Glutamatergic neuron (in vitro differentiated cells): ENCODE measurements around the gene TLDC2. TPM values are rescaled to one million over a fixed set of nuclear protein-coding genes. Genes with fewer than 3 reads are reported as not detected.
A peak's percentile ranks its signal among the peaks of the same experiment; 100 is the strongest.

Experiments used
- DNase-seq: peaks from one replicate; pipeline ENCODE4 v3.0.0; 2022
- H3K27ac Mint-ChIP-seq: one replicate; pipeline ENCODE4 v1.8.0; 2020; ENCODE audit warnings: mild to moderate bottlenecking, mixed read lengths, inconsistent platforms; ENCODE audit not compliant: unreplicated experiment
- H3K27me3 Mint-ChIP-seq: one replicate; pipeline ENCODE4 v1.8.0; 2020; ENCODE audit warnings: mild to moderate bottlenecking, moderate library complexity, mixed read lengths, inconsistent platforms; ENCODE audit not compliant: unreplicated experiment
- H3K36me3 Mint-ChIP-seq: one replicate; pipeline ENCODE4 v1.8.0; 2020; ENCODE audit warnings: mild to moderate bottlenecking, mixed read lengths, inconsistent platforms; ENCODE audit not compliant: unreplicated experiment
- H3K4me1 Mint-ChIP-seq: one replicate; pipeline ENCODE4 v1.8.0; 2020; ENCODE audit warnings: mild to moderate bottlenecking, low read depth, mixed read lengths, inconsistent platforms; ENCODE audit not compliant: unreplicated experiment
- H3K4me3 Mint-ChIP-seq: one replicate; pipeline ENCODE4 v1.8.0; 2020; ENCODE audit warnings: mild to moderate bottlenecking, mixed read lengths, inconsistent platforms; ENCODE audit not compliant: unreplicated experiment
- H3K9me3 Mint-ChIP-seq: one replicate; pipeline ENCODE4 v1.8.0; 2020; ENCODE audit warnings: mild to moderate bottlenecking, moderate library complexity, mixed read lengths, inconsistent platforms; ENCODE audit not compliant: unreplicated experiment
- CTCF ChIP-seq: fragments of 200-600 bp; sonication (generic); IDR thresholded peaks from one replicate; pipeline ENCODE4 v1.5.0; 2021; ENCODE audit not compliant: partially characterized antibody, unreplicated experiment
- total RNA-seq: library from RNA; stranded (reverse); fragmentation: NEBNext Ultra II Directional; extraction: Animal tissue kit (Norgen Biotek cat#: 25700); gene quantifications from one replicate; pipeline ENCODE4 v1.2.1, GENCODE V29; 2021; ENCODE audit not compliant: unreplicated experiment

The TLDC2 gene
- total RNA-seq, 1 donor from 2014 or later, result not detected

- Mint-ChIP-seq H3K36me3 (no peaks in the 10 kb centered on the region), H3K9me3 (no peaks in the 10 kb centered on the region), H3K27me3 (peaks cover 3% of the 10 kb centered on the region), H3K4me3 (no peak overlapping the region), H3K4me1 (no peaks in the 10 kb centered on the region), H3K27ac (no peak overlapping the region)
- no peak for DNase-seq
- TF ChIP-seq CTCF, result no peak
Measured at GRCh38 chr20:36908603-36909002, 32.7 kb downstream of the TLDC2 start.

- H3K9me3 Mint-ChIP-seq, result no peaks in the 10 kb centered on the region
- no peaks in the 10 kb centered on the region for H3K27me3 Mint-ChIP-seq
- H3K4me3 Mint-ChIP-seq, result no peak overlapping the region
- DNase-seq, result no peak
- TF ChIP-seq CTCF, result no peak
- no peaks in the 10 kb centered on the region for H3K36me3 Mint-ChIP-seq
- H3K27ac Mint-ChIP-seq, result no peak overlapping the region
- H3K4me1 Mint-ChIP-seq, result no peaks in the 10 kb centered on the region
Measured at GRCh38 chr20:36916199-36916598, 40.3 kb downstream of the TLDC2 start.

- H3K9me3 Mint-ChIP-seq, result no peaks in the 10 kb centered on the region
- DNase-seq, result no peak
- H3K27me3 Mint-ChIP-seq, result no peaks in the 10 kb centered on the region
- H3K36me3 Mint-ChIP-seq, result no peaks in the 10 kb centered on the region
- no peaks in the 10 kb centered on the region for H3K4me1 Mint-ChIP-seq
- H3K27ac Mint-ChIP-seq, result no peak overlapping the region
- H3K4me3 Mint-ChIP-seq, result no peak overlapping the region
- no peak for TF ChIP-seq CTCF
Measured at GRCh38 chr20:36917240-36917639, 41.3 kb downstream of the TLDC2 start.

- no peaks in the 10 kb centered on the region for H3K9me3 Mint-ChIP-seq
- no peak for DNase-seq
- H3K4me1 Mint-ChIP-seq, result no peaks in the 10 kb centered on the region
- no peak overlapping the region for H3K27ac Mint-ChIP-seq
- no peaks in the 10 kb centered on the region for H3K36me3 Mint-ChIP-seq
- no peaks in the 10 kb centered on the region for H3K27me3 Mint-ChIP-seq
- no peak for TF ChIP-seq CTCF
- H3K4me3 Mint-ChIP-seq, result no peak overlapping the region
Measured at GRCh38 chr20:36917943-36918342, 42.0 kb downstream of the TLDC2 start.

- TF ChIP-seq CTCF, result peak; percentile 95
- no peak for DNase-seq
- Mint-ChIP-seq H3K27ac (no peak overlapping the region), H3K36me3 (no peaks in the 10 kb centered on the region), H3K9me3 (no peaks in the 10 kb centered on the region), H3K27me3 (no peaks in the 10 kb centered on the region), H3K4me1 (no peaks in the 10 kb centered on the region), H3K4me3 (no peak overlapping the region)
Measured at GRCh38 chr20:36919715-36920333, 43.9 kb downstream of the TLDC2 start.
